VCaP (cell line): Measurements from ENCODE around the gene TSHZ1.
A peak's percentile ranks its signal among the peaks of the same experiment; 100 is the strongest.

ENCODE experiments used
- H3K27ac ChIP-seq: fragments of 450-650 bp; 2 replicates; pipeline ENCODE4 v1.5.1; 2017
- CTCF ChIP-seq: fragments of 450-650 bp; conservative IDR thresholded peaks from 2 replicates; pipeline ENCODE4 v1.5.1; 2017; ENCODE audit warnings: mild to moderate bottlenecking, moderate library complexity

The TSHZ1 gene

GRCh38 chr18:75172299-75173124, 38.1 kb upstream of the TSHZ1 start:
- no peak overlapping the region for H3K27ac ChIP-seq
- no peak for TF ChIP-seq CTCF

GRCh38 chr18:75173125-75173432, 37.5 kb upstream of the TSHZ1 start:
- H3K27ac ChIP-seq, result no peak overlapping the region
- TF ChIP-seq CTCF, result 0 out of 2 replicates have a peak, but pooled peaks have one; percentile 14

GRCh38 chr18:75173738-75174137, 36.9 kb upstream of the TSHZ1 start:
- H3K27ac ChIP-seq, result no peak overlapping the region
- TF ChIP-seq CTCF, result no peak

GRCh38 chr18:75176849-75177248, 33.7 kb upstream of the TSHZ1 start:
- H3K27ac ChIP-seq, result no peak overlapping the region
- no peak for TF ChIP-seq CTCF

GRCh38 chr18:75178376-75178775, 32.2 kb upstream of the TSHZ1 start:
- no peak overlapping the region for H3K27ac ChIP-seq
- TF ChIP-seq CTCF, result no peak

- H3K27ac ChIP-seq, result no peak overlapping the region
- no peak for TF ChIP-seq CTCF
These were observed 30.6 kb upstream of the TSHZ1 start for GRCh38 chr18:75179819-75180600.

- TF ChIP-seq CTCF, result no peak
- H3K27ac ChIP-seq, result no peak overlapping the region
These were observed 27.1 kb upstream of the TSHZ1 start for GRCh38 chr18:75183524-75183923.
